ENCODE measurements around the gene EML4.

The EML4 gene

DNA sequence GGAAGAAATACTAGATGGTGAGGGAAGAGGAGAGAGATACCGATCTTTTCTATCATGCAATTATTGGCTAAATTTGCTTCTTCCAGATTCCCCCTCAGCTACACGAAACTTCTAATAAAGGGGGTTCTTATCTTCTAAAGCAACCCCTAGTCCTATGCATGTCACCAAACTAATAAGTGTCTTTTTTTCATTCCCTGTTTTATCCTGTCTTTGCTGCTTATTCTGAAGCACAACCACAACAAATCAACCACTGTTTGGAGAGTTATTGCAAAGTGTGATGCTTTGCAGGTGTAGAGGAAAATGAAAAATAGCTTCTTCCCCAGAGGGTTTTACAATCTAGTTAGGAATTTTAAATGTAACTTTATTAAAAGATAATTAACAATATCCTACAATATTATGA is 60.8 kb downstream of the EML4 start:
- no peak for DNase-seq

DNA sequence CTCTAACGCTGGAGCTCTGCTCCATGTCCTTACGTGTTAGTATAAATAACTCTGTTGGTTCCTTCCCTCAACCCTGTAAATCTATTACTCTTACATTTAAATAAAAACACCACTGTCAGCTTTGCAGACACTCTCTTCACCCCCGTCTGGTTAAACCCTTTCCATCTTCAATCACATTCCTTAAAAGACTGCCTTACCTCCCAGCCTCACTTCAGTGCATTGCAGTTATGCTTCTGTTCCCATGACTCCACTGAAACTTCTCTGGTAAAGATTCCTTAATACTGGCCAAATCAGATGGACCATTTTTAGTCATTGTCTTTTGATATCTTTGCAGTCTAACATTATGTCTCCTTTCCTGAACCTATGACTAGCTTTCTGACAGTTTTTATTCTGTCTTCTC is 61.7 kb downstream of the EML4 start:
- no peak for DNase-seq

DNA sequence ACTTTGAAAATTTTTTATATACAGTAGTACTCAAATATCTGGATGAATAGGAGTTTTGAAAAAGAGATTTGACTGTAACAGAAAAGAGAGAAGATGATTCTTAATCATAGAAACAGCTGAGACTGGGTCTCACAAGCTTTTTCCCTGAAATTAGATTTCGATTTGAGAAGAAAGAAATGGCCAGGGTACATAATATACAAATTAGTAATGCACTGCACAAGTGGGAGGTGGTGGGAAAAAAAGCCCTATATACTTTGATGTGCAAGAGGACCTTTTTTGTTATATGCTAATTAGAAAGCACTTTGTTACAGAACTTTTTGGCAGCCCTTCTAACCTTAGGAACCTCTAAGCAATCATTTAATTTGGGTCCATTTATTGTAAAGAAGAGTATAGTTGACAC is 62.9 kb downstream of the EML4 start:
- no peak for DNase-seq

DNA sequence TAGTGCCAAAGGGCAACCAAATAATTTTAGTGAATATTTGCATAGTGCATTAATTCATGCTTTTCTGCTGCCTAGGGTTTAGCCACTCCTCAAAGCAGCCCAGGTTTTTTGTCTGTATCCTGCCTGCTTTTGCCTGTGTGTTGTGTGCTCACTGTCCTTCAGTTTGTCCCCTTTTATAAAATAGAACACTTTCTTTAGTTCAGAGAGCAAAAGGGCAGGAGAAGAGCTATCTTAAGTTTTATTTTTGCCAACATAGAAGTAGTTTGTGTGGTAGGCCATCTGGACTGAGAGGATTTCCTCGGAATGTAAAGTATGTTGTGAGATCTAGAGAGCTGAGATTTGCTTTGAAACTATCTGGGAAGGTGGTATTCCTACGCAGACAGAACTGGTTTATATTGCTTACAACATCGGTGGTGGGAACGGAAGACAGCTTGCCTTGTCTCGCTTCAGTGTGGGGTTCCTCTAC is 64.9 kb downstream of the EML4 start:
- no peak for DNase-seq

DNA sequence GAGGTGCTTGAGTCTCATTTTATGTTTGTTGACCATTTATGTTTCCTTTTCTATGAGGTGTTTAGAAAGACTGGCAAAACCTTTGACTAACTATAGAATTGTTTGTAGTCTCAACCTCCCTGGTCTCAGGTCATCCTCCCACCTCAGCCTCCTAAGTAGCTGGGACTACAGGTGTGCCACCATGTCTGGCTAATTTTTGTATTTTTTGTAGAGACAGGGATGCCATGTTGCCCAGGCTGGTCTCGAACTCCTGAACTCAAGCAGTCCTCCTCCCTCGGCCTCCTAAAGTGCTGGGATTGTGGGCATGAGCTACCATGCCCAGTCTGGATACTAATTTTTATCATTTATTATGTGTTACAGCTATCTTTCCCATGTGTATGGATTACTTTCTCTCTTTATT is 67.8 kb downstream of the EML4 start:
- DNase-seq, result no peak

DNA sequence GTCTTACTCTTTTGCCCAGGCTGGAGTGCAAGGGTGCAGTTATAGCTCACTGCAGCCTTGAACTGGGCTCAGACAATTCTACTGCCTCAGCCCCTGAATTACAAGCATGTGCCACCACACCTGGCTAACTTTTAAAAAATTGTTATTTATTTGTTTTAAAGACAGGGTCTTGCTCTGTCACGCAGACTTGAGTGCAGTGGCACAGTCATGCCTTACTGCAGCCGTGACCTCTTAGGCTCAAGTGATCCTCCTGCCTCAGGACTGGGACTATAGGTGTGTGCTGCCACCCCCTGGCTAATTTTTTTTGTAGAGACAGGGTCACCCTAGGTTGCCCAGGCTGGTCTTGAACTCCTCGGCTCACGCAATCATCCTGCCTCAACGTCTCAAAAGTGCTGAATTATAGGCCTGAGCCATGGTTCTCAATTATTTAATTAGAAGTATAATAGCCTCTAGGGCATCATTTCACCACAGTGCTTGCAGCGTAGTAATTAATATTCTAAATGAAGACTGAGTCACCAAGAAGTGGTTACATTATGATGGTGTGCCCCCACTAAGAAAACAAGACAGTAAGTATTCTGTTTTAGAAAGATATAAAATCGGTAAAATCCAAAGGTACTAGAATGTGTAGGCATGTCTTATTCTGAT is 69.6 kb downstream of the EML4 start:
- peak; percentile 12 for DNase-seq

DNA sequence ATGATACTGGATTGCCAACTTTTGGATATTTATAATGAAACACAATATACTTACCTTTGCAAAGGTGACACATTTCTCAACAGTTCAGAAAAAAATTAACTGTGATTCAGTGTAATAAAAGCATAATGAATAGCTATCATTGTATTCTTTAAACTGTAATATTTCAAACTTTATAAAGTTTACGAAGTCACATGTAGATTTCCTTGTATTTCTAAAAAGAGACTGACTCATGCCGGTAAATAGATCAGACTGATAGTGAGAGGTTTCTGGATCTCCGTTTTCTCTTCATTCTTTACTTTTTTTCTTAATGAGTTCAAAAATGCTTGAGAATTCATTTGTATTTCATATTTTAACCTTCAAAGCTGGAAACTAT is 70.1 kb downstream of the EML4 start:
- no peak for DNase-seq

DNA sequence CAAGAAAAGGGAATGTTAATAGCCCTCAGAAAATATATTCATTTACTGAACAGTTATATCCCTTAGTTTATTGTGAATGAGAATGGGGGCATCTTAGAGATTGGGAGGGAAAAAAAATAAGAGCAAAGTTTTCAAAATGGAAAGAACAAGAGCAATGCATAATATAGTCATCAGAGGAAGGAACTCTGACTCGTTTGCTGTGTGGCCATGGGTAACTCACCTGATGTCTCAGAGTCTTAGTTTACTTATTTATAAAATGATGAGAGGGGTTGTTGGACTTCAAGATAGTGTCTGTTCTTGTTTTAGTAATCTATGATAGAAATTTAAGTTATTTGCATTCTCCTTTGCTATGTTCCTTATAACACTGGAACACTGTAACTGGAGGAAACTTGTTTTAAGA is 70.7 kb downstream of the EML4 start:
- no peak for DNase-seq

DNA sequence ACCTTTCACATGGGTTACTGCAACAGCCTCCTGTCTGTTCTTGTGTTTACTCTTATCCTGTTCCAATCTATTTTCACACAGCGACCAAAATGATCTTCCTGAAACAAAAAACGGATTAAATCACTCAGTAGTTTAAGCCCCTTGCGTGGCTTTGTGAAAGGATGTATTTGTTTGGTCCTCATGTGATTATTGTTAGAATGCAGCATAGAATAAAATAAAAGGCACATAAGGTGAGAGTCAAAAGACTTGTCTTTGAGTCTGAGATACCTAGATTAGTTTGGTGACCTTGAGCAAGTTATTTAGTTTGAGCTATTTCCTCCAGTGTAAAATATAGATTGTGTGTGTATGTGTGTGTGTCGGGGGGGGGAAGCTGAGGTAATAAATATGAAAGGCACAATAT is 72.4 kb downstream of the EML4 start:
- DNase-seq, result no peak

DNA sequence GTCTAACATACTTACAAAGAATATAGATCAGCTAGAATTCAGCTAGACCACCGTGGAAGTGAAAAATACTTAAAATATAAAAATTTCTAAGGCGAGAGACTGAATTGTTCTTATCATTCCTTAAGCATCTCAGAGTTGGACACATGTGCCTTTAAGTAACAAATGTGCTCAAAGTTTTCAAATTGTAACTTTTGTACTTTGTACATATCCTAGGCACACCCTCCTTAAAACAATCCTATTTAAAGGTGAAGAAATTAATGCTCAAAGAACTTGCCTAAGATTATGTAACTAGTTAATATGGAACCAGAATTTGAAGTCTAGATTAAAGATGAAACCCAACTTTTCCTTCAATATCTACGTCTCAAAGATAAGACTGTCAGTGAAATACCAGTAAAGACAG is 74.1 kb downstream of the EML4 start:
- DNase-seq, result no peak

DNA sequence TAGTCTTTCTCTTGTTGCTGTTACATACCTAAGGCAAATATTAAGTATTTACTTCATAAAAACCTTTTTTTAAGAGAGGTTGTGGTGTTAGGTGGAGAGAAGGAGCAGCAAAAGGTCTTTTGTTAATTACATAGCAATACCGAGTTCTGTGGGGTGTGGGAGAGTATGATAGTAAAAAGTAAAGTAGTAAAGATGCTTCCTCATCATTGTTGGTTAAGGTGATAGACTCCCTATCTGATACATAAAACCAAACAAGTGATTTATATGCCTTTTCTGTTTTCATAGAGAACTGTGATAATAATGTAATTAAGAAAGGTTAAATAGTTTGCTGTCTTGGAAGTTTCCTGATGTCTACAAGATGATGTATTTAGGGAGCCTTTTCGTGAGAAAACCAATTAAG is 75.4 kb downstream of the EML4 start:
- DNase-seq, result no peak

DNA sequence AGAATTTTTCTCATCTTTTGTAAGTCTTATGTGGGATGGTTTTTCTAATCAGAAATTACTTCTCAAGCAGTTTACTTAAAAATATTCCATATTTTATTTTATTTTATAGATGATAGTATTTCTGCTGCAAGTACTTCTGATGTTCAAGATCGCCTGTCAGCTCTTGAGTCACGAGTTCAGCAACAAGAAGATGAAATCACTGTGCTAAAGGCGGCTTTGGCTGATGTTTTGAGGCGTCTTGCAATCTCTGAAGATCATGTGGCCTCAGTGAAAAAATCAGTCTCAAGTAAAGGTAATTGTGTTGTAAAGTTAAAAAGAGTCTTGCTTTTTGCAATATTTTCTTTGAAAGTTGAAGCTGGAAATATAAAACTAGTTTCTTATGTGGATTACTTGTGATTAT is 76.2 kb downstream of the EML4 start:
- DNase-seq, result no peak

DNA sequence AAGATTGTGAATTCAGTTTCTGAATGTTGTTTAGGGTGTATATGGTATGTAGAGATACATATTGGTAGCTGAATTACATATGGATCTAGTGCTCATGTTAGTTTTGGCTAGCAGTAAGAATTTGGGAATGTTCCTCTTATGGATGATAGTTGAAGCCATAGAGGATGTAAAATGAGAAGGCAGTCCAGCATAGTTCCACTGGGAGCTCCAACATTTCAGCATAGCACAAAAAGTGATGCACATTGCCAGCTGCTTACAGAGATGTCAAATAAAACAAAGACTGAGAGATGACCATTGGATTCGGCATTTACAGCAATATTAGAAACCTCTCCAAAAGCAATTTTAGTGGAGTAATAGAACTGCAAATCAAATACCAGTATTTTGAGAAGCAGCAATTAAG is 77.4 kb downstream of the EML4 start:
- DNase-seq, result no peak

DNA sequence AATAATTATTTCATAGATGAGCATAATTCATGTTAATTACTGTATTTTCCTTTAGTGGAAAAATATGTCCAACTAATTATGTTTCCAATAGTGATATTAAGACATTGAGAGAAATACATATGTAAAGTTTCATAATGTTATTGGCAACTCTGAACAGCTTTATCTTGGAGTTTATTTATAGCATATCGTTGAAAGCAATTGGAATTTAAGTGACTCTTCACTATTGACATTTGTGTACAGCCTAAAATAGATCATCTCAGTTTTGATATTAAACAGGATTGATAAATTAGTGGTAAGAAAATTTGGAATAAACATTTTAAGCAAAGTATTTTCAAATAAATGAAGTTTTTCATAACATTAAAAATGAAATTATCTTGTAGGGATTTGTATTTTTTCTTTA is 79.7 kb downstream of the EML4 start:
- DNase-seq, result no peak

DNA sequence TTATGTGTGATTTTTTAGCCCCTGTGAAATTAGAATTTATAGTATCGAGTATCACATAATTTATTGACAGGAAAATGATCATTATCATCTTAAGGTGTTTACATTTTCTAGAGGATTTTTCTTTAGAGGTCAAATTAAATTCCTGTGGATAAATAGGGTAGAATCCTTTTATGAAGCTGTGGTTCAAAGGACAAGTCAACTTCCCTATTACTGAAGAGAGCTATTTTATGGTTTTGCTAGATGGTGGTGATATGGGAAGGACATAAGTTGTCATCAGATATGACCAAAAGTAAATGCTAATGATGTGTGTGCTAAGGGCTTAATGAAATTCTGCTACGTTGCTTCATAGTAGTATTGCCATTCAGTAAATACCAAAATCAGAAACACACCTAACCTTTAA is 80.1 kb downstream of the EML4 start:
- DNase-seq, result no peak

DNA sequence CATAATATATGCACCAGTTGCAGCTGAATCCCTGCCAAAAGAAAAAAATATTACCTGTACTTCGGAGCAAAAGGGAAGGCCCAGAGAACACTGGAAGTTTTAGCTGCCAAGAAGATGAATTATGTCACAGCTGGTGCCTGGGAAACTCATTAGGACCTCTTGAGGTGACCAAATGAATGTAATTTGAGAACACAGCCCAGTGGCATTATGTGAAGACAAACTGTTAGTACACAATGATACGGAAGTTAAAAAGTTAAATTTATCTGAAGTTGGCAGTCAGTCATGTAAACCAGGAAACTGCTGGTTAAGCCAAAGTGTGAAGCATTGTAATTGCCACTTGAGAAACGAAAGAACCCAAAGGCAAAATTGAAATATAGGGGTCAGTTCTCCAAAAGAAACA is 80.7 kb downstream of the EML4 start:
- DNase-seq, result peak; percentile 92

DNA sequence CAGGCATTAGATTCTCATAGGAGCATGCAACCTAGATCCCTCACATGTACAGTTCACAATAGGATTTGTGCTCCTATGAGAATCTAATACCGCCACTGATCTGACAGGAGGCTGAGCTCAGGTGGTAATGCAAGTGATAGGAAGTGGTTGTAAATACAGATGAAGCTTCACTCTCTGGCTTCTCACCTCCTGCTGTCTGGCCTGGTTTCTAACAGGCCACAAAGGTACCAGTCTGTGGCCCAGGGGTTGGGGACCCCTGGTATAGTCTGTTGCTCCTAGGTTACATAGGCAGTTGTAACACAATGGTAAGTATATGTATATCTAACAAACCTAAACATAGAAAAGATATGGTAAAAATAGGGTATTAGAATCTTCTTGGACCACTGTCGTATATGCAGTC is 81.8 kb downstream of the EML4 start:
- DNase-seq, result no peak

DNA sequence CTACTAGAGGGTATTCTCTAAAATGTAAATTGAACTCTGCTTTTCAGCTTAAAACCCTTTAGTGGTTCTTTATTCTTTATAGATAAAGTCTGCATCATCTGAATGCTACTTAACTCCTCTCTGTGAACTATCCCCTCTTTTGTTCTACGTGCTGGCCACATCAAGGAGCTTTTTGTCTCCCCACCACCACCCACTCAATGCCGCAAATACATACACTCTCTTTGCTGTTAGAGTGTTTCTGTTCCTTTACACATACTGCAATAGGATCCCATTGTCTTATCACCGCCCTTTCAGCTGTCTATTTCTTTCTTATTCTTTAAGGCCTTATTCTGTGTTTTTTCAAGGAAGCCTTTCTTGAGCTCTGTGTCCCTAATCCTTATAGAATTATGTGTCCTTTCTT is 83.3 kb downstream of the EML4 start:
- DNase-seq, result no peak

DNA sequence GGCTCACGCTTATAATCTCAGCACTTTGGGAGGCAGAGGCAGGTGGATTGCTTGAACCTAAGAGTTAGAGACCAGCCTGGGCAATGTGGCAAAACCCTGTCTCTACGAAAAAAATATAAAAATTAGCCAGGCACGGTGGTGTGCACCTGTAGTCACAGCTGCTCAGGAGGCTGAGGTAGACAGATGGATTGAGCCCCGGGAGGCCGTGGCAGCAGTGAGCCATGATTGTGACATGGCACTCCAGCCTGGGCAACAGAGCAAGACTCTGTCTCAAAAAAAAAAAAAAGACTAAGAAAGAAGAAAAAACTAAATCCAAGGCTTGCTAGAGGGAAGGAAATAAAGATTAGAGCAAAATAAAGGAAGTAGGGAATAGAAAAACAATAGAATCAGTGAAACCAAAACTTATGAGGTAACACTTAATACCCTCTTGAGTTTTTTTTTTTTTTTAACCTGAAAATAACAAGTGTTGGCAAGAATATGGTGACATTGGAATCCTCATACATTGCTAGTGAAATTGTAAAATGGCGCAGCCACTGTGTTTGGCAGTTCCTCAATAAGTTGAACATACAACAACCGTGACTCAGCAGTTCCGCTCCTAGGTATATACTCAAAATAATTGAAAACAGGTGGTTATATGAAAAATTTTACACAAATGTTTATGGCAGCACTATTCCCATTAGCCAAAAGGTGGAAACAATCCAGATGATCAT is 85.2 kb downstream of the EML4 start:
- DNase-seq, result no peak

DNA sequence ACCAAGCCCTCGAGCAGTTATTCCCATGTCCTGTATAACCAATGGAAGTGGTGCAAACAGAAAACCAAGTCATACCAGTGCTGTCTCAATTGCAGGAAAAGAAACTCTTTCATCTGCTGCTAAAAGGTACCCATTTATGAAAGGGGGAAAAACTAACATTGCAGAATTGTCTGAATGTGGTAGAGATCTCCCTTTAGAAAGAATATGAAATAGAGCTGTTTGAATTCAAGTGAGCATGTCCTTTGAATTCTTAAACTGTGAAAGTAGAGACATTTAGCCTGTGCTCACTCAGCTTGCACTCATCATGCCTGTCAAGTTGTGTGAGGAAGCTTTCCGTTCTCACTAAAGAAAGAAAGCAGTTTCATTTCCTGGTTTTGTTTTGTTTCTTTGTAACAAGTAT is 87.4 kb downstream of the EML4 start:
- DNase-seq, result no peak

DNA sequence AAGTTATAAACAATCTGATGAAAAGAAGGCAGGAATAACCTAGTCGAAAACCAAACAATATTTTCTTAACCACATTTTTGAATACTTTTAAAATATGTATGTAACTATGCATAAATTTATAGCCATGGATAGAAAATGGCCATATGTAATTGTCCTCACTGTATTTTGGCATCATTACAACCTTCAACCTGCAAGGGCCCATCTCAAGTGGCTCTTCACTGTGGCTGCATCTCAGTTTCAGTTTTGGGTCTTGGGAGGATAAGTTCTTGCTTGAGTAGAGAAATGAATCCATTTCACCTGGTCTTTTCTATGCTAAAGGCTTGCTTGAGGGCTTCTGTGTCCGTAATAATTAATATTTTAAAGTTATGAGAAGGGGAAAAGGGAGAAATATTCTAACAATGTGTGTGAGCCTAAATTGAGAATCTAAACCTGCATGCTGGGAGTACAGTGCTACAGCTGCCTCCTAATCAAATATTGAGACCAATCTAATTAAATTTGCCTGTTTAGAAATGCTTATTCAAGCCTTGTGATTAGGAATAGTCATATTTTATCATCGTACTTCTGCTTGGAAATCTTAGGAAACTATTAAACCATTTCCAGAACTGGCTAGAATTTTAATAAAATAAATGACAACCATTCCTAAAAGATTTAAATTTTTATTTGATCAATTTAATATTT is 92.5 kb downstream of the EML4 start:
- DNase-seq, result no peak

DNA sequence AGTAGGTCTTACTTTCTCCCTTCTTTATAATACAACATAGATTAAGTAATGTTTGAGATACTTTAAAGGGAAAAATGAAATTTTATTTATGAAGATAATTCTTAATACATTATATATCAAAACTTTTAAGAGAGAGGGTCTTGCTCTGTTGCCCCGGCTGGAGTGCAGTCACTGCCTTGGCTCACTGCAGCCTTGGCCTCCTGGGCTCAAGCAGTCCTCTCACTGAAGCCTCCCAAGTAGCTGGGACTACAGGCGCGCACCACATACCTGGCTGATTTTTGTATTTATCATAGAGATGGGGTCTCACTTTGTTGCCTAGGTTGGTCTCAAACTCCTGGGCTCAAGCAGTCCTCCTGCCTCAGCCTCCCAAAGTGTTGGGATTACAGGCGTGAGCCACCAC is 97.1 kb downstream of the EML4 start:
- DNase-seq, result no peak

DNA sequence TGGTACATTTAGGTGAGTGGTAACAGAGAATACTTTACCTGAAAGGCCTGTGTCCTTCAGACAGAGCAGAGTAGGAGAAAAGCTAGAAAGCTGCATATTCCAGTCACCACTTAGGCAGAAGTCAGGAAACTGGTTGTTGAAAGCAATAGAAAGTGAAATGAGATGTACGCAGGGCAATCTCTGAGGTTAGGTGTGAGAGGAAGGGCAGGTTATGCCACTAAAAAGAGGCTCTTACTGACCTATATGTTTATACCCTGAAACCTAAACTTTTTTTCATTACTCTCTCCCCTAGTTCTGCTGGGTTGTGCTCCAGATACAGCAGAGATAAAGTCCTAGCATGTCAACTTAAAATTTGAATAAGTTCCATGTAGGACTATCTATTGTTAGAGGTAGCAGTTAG is 98.4 kb downstream of the EML4 start:
- DNase-seq, result no peak

DNA sequence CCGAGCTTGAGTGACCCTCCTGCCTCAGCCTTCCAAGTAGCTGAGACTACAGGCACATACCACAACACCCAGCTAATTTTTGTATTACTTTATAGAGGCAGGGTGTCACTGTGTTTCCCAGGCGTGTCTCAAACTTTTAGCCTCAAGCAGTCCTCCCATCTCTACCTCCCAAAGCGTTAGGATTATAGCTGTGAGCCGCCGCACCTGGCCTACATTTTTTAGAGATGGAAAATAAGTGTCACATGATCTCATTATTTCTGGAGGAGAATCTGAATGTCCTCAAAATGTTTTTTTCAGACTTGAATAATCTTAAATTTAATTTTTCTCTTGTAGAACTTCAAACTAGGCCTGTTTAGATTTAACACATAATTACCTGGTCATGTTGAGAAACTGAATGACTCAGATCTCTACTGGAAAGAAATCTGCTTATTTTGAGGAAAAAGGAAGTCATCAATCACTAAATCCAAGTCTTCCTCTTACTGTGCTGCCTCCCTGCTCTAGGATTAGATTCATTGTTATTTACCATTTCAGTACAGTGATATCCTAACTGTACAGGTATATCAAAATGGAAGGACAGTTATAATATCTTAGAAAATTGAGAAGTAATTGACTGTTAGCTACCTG is 99.5 kb downstream of the EML4 start:
- no peak for DNase-seq

All from DMS153 (cell line).